ENCODE results near the gene ZNF593OS.

The ZNF593OS gene

DNA sequence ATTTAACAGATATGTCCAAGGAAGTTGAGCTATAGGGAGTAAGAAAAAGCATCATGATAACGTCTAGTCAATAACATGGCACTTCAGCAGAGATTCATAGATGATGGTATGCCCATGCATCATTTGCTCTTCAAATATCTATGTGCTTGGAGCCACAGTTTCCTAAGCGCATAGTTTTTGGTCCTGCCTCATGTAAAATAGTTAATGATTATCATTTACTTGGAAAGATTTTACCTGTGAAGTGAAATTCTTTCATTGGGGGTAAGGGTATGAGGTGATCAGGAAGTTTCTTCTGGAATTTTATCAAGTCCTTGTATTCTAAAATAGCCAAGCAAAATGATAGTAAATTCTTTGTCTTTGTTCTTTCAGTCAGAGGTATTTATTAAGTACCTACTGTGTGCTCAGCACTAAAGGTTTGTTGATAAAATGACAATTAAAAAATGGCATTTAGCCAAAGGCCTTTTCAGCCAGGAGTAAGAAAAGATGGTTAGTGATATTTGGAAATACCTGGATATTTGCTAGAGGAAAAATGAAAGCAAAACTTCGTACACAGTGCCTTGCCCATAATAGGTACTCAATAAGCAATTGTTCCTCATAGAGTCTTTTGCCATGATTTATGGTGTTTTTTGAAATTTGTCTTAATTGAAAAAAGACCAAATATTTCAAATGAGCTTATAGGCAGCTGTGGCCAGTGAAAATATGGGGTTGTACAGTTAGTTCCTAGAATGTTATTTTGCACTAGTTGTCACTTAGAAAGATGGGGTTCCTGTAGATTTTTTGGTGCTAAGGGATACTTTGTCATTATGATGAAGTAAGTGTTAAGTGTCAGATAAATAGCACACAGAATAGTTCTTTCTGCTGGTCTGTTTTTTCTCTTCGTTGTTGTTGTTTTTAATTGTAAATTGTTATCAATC lies 47.0 kb downstream of the ZNF593OS start:
- no peak for DNase-seq

- DNase-seq = no peak
Observed at GRCh38 chr1:26122988-26123973, 48.4 kb downstream of the ZNF593OS start.

DNA sequence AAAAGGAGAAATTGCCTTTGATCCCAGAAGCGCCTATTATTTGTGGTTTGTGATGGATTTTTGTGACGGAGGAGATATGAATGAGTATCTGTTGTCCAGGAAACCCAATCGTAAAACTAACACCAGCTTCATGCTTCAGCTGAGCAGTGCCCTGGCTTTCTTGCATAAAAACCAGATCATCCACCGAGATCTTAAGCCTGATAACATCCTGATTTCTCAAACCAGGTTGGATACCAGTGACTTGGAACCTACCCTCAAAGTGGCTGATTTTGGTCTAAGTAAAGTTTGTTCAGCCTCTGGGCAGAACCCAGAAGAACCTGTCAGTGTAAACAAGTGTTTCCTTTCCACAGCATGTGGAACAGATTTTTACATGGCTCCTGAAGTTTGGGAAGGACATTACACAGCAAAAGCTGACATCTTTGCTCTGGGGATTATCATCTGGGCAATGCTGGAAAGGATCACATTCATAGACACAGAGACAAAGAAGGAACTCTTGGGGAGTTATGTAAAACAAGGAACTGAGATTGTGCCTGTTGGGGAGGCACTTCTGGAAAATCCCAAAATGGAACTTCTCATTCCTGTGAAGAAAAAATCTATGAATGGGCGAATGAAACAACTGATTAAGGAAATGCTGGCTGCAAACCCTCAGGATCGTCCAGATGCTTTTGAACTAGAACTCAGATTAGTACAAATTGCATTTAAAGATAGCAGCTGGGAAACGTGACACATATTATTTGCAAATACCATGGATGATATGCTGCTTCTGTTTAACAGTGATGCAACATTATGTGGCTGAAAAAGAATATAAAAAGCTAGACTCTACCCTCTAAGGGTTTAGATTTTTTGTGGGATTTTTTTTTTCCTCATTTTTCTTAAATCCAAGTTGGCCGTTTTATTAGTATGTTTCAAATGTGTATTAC lies 49.5 kb downstream of the ZNF593OS start:
- no peak for DNase-seq

DNA sequence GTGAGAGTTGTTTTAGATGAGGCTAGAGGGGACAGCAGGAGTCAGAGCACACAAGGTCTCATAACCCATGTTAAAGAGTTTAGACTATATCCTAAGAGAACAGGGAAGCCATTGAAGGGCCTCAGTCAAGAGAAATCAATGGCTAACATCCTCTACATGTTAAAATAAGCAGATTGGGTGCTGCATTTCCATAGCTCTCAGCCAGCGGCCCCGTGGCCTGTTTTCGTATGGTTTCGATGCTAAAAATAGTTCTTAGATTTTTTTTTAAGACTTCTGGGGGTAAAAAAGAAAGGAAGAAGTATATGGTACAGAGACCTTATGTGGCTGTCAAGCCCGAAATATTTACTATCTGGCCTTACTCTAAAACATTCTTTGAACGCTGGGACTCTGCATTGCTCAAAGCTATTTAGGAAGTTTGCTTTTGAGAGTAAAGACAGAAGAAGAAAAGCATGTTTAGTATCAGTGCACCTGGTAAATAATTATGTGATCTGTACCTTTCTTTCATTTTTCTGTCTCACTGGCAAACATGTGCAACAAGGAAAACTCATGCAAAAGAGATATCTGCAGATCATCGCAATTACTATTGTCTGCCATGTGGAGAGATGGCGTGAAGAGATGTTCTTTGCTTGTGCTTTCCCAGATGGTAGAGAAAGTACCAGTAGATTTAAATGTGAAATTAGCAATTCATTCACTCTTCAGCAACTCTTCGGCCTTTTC lies 51.6 kb downstream of the ZNF593OS start:
- no peak for DNase-seq
